SU-DHL-6 (cell line): ENCODE results near the gene CEP85.

Source experiments
- H2AFZ ChIP-seq: fragments of 200-600 bp; sonication (generic); 2 replicates; pipeline ENCODE4 v1.6.1; 2014; ENCODE audit warnings: low read depth, mild to moderate bottlenecking, moderate library complexity, mixed read lengths, antibody characterized with exemption, low read length; ENCODE audit not compliant: severe bottlenecking
- H3F3A ChIP-seq: fragments of 200-600 bp; shearing (Covaris generic); 2 replicates; pipeline ENCODE4 v1.6.0; 2016; ENCODE audit warnings: antibody characterized with exemption, mild to moderate bottlenecking; ENCODE audit not compliant: insufficient read depth
- H3K27ac ChIP-seq: fragments of 200-600 bp; sonication (generic); 2 replicates; pipeline ENCODE4 v1.5.1; 2016; ENCODE audit warnings: low read depth, mild to moderate bottlenecking, low read length, moderate library complexity, mixed read lengths
- H3K27me3 ChIP-seq: fragments of 200-600 bp; sonication (generic), shearing (Covaris generic); 2 replicates; pipeline ENCODE4 v1.6.0; 2014; ENCODE audit warnings: mild to moderate bottlenecking, low read length
- H3K36me3 ChIP-seq: fragments of 200-600 bp; sonication (generic); 2 replicates; pipeline ENCODE4 v1.6.1; 2014; ENCODE audit warnings: mild to moderate bottlenecking, low read length, mixed read lengths
- H3K4me2 ChIP-seq: fragments of 300-600, 200-600 bp; shearing (Covaris generic), sonication (generic); 2 replicates; pipeline ENCODE4 v1.6.0; 2014; ENCODE audit warnings: low read length, low read depth, mild to moderate bottlenecking; ENCODE audit not compliant: poor library complexity, severe bottlenecking
- H3K4me3 ChIP-seq: fragments of 200-600 bp; sonication (generic); 2 replicates; pipeline ENCODE4 v1.5.1; 2014; ENCODE audit warnings: antibody characterized with exemption, low read length, mild to moderate bottlenecking, mixed read lengths; ENCODE audit not compliant: insufficient read depth, poor library complexity, severe bottlenecking
- H3K79me2 ChIP-seq: fragments of 200-600 bp; sonication (generic); 2 replicates; pipeline ENCODE4 v1.6.1; 2014; ENCODE audit warnings: mild to moderate bottlenecking, low read length, moderate library complexity; ENCODE audit not compliant: insufficient read depth
- H3K9ac ChIP-seq: fragments of 200-600 bp; sonication (generic); 2 replicates; pipeline ENCODE4 v1.7.0; 2014; ENCODE audit warnings: mild to moderate bottlenecking, low read length
- H3K9me2 ChIP-seq: fragments of 200-600 bp; sonication (generic); replicated peaks from 2 replicates; pipeline ENCODE4 v1.6.1; 2014; ENCODE audit warnings: low read length; ENCODE audit not compliant: insufficient read depth
- H3K9me3 ChIP-seq: fragments of 200-600 bp; sonication (generic); 2 replicates; pipeline ENCODE4 v1.6.1; 2014; ENCODE audit warnings: low read length, mixed read lengths; ENCODE audit not compliant: insufficient read depth
- H4K20me1 ChIP-seq: fragments of 200-600 bp; sonication (generic); 2 replicates; pipeline ENCODE4 v1.6.1; 2014; ENCODE audit warnings: low read depth, mild to moderate bottlenecking, antibody characterized with exemption, low read length, moderate library complexity, mixed read lengths
- EZH2phosphoT487 ChIP-seq: fragments of 200-600 bp; sonication (generic), shearing (Covaris generic); conservative IDR thresholded peaks from 2 replicates; pipeline ENCODE4 v1.6.1; 2018; ENCODE audit warnings: mild to moderate bottlenecking, antibody characterized with exemption, low read length, moderate library complexity, mixed read lengths
- TF ChIP-seq, protein P1 (sequence below): fragments of 200-600 bp; sonication (generic); IDR thresholded peaks from one replicate; pipeline ENCODE4 v1.5.1; 2017; ENCODE audit warnings: antibody characterized with exemption, mild to moderate bottlenecking, low read length, moderate library complexity; ENCODE audit not compliant: insufficient read depth, poor library complexity, severe bottlenecking

The CEP85 gene

DNA sequence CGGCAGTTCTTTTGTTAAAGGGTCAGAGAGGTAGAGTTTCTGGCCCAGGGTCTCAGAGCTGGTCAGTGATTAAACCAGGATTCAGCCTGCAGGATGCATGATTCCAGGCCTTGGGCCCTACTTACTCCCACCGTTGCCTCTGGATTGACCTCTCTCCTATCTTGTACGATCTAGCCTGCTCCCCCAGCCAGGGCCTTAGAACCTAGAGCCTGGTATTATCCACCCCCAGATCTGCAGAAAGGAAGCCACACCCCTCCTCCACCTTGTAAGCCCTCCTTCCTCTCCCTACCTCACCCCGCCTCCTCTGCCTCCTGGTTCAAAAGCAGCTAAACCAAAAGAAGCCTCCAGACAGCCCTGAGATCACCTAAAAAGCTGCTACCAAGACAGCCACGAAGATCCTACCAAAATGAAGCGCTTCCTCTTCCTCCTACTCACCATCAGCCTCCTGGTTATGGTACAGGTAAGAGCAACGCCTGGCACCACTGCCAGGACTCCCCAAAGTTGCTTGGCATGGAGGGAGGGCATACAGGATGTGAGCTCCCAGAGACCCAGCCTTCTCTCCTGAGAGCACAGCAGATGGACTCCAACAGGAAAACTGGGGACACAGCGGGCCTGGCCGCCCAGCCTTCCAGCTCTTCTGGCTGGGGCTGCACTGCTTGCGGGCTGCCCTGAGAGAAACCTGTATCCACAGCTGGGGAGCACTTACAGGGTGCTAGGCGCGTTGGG lies 83.8 kb downstream of the CEP85 start, which contains the start of gene CD52:
TSS of gene CD52 (plus strand) at position 347 of the 726 bp plus-strand sequence. CDS start at position 407, 60 bp downstream.
- no peak for TF ChIP-seq EZH2phosphoT487
- TF ChIP-seq, protein P1, sequence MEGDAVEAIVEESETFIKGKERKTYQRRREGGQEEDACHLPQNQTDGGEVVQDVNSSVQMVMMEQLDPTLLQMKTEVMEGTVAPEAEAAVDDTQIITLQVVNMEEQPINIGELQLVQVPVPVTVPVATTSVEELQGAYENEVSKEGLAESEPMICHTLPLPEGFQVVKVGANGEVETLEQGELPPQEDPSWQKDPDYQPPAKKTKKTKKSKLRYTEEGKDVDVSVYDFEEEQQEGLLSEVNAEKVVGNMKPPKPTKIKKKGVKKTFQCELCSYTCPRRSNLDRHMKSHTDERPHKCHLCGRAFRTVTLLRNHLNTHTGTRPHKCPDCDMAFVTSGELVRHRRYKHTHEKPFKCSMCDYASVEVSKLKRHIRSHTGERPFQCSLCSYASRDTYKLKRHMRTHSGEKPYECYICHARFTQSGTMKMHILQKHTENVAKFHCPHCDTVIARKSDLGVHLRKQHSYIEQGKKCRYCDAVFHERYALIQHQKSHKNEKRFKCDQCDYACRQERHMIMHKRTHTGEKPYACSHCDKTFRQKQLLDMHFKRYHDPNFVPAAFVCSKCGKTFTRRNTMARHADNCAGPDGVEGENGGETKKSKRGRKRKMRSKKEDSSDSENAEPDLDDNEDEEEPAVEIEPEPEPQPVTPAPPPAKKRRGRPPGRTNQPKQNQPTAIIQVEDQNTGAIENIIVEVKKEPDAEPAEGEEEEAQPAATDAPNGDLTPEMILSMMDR = no peak
- peaks cover 4% of the 10 kb centered on the region; the same call in 1 of the 2 replicates for H3K36me3 ChIP-seq
- H3F3A ChIP-seq = peaks cover 50% of the 10 kb centered on the region
- H3K27ac ChIP-seq = peak within 1 kb of the TSS; percentile 93
- H3K4me3 ChIP-seq = peak within 1 kb of the TSS; percentile 73
- H3K9ac ChIP-seq = peak within 1 kb of the TSS; percentile 89
- H3K4me2 ChIP-seq = peak within 1 kb of the TSS; percentile 84
- no peaks in the 10 kb centered on the region for H4K20me1 ChIP-seq
- H3K27me3 ChIP-seq = no peaks in the 10 kb centered on the region
- H2AFZ ChIP-seq = no peak within 1 kb of the TSS
- no peaks in the 10 kb centered on the region for H3K9me3 ChIP-seq
- H3K9me2 ChIP-seq = no peaks in the 10 kb centered on the region
- peaks cover 20% of the 10 kb centered on the region for H3K79me2 ChIP-seq

DNA sequence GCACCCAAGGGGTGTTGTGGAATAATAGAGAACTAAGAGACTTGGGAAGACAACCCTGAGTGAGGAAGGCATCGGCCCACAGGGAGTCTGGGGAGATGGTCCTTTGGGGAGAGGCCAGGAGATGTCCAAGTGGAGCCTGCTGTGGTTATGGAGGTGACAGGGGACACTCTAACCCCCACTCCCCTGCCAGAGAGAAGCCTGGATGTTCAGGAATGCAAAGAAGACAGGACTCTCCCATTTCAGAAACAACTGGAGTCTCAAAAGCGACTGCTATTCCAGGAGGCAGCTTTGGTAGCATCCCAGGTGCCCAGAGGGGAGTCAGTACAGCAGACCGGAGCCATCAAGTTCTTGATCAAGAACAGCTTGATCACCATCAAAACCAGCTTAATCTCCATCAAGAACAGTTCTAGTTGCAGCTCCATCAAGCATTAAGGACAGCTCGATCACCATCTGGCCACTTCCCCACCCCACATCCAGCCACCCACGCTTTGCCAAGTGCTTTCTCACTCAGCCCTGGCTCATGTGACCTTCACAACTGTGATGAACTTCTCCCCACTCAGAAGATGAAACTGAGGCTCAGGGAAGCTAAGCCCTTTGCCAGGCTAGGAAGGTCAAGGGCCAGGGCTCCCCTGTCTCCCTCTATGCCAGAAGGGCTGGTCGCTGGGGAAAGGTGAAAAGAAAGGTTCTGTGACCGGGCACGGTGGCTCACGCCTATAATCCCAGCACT lies 84.5 kb downstream of the CEP85 start:
- Histone ChIP-seq H3K9me2 (no peaks in the 10 kb centered on the region), H4K20me1 (no peaks in the 10 kb centered on the region), H3K27ac (peak overlapping the region; percentile 93), H3K4me3 (peak overlapping the region; percentile 73), H3K79me2 (peaks cover 20% of the 10 kb centered on the region), H3K9ac (peak overlapping the region; percentile 89), H3K27me3 (no peaks in the 10 kb centered on the region), H2AFZ (no peak overlapping the region), H3F3A (peaks cover 50% of the 10 kb centered on the region), H3K4me2 (peak overlapping the region; percentile 84), H3K9me3 (no peaks in the 10 kb centered on the region), H3K36me3 (peaks cover 4% of the 10 kb centered on the region; the same call in 1 of the 2 replicates)
- no peak for TF ChIP-seq EZH2phosphoT487
- TF ChIP-seq, protein P1 = no peak

DNA sequence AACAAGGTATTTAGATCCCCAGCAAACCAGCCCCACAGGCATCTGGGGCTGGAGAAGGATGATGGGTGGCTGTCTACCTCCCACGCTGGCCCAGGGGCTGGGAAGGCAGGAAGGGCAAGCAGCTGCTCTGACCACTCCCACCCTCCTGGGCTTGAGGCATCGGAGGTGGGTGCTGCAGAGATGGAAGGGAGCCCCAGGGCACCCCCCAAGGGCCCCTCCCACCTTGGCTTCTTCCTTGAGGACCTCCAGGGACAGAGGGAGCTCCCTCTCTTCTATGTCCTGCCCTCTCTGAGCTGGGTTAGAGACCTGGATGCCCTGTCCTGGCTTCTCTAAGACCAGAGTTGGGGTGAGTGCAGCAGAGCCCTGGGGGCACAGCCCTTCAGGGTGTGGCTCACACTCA lies 86.9 kb downstream of the CEP85 start:
- Histone ChIP-seq H3K9me2 (no peaks in the 10 kb centered on the region), H3K79me2 (peaks cover 20% of the 10 kb centered on the region), H3F3A (peaks cover 49% of the 10 kb centered on the region), H3K4me3 (no peak overlapping the region), H3K9me3 (no peaks in the 10 kb centered on the region), H3K27me3 (no peaks in the 10 kb centered on the region), H2AFZ (no peak overlapping the region), H3K27ac (peak overlapping the region; percentile 93), H3K36me3 (peaks cover 4% of the 10 kb centered on the region; the same call in 1 of the 2 replicates), H3K9ac (peak overlapping the region; percentile 10; the same call in 1 of the 2 replicates), H4K20me1 (no peaks in the 10 kb centered on the region), H3K4me2 (peak overlapping the region; percentile 22)
- no peak for TF ChIP-seq EZH2phosphoT487
- TF ChIP-seq, protein P1 = no peak
